PC-9 (cell line): Measurements from ENCODE around the gene BMP2K. TPM values are rescaled to one million over a fixed set of nuclear protein-coding genes. Genes with fewer than 3 reads are reported as not detected.

Source experiments
- BruUV-seq: library from RNA; stranded (reverse); fragments of 400-500 nt; replicated peaks from 2 replicates; lab custom pipeline; 2021; lab: Mats Ljungman, UMichigan
- CTCF ChIA-PET: fragments of 300-600 bp; sonication (Branson Sonifier 250); formaldehyde crosslinking; loops from one replicate; lab custom pipeline; 2022; ENCODE audit warnings: antibody characterized with exemption; lab: Charles Lee
- POLR2A ChIA-PET: fragments of 300-600 bp; sonication (Branson Sonifier 250); formaldehyde crosslinking; loops from one replicate; lab custom pipeline; 2022; ENCODE audit warnings: antibody characterized with exemption; ENCODE audit not compliant: unreplicated experiment; lab: Charles Lee
- DNase-seq, 2 experiments: peaks; one replicate each; pipeline versions ENCODE4 v3.0.0 to v3.0.0-alpha.2; 2015 to 2022; ENCODE audit warnings: mixed read lengths in 1 of 2
- H2AFZ ChIP-seq: fragments of 200-600 bp; sonication (generic); 2 replicates; pipeline ENCODE4 v1.8.1; 2017; ENCODE audit warnings: antibody characterized with exemption
- H3F3A ChIP-seq: fragments of 200-600 bp; sonication (generic); 2 replicates; pipeline ENCODE4 v1.8.1; 2017; ENCODE audit warnings: antibody characterized with exemption, mild to moderate bottlenecking, low read depth; ENCODE audit not compliant: insufficient read depth
- H3K27ac ChIP-seq: fragments of 200-600 bp; sonication (generic); 2 replicates; pipeline ENCODE4 v1.6.1; 2016; ENCODE audit warnings: mixed run types
- H3K27me3 ChIP-seq: fragments of 200-600 bp; sonication (generic); 2 replicates; pipeline ENCODE4 v1.6.1; 2016; ENCODE audit warnings: low read depth, mixed run types; ENCODE audit not compliant: insufficient read depth
- H3K36me3 ChIP-seq: fragments of 200-600 bp; sonication (generic); 2 replicates; pipeline ENCODE4 v1.6.1; 2016; ENCODE audit warnings: low read depth, mixed run types
- H3K4me1 ChIP-seq: fragments of 200-600 bp; sonication (generic); replicated peaks from 2 replicates; pipeline ENCODE4 v1.6.1; 2016; ENCODE audit warnings: mixed run types; ENCODE audit not compliant: insufficient read depth
- H3K4me2 ChIP-seq: fragments of 200-600 bp; sonication (generic); 2 replicates; pipeline ENCODE4 v1.6.1; 2017; ENCODE audit warnings: mixed run types
- H3K4me3 ChIP-seq: fragments of 200-600 bp; sonication (generic); 2 replicates; pipeline ENCODE4 v1.6.1; 2016; ENCODE audit warnings: mixed run types
- H3K79me2 ChIP-seq: fragments of 200-600 bp; sonication (generic); 2 replicates; pipeline ENCODE4 v1.6.1; 2017; ENCODE audit warnings: low read depth, mixed run types
- H3K9me2 ChIP-seq: fragments of 200-600 bp; sonication (generic); 2 replicates; pipeline ENCODE4 v1.8.1; 2017; ENCODE audit warnings: mild to moderate bottlenecking; ENCODE audit not compliant: insufficient read depth
- H3K9me3 ChIP-seq: fragments of 200-600 bp; sonication (generic); 2 replicates; pipeline ENCODE4 v1.8.1; 2016; ENCODE audit warnings: low read depth; ENCODE audit not compliant: insufficient read depth
- H4K20me1 ChIP-seq: fragments of 200-600 bp; sonication (generic); 2 replicates; pipeline ENCODE4 v1.8.1; 2017; ENCODE audit not compliant: insufficient read depth
- EZH2 ChIP-seq: fragments of 200-600 bp; sonication (generic); IDR thresholded peaks from 2 replicates; pipeline ENCODE4 v1.8.0; 2017; ENCODE audit warnings: antibody characterized with exemption, low read depth
- intact Hi-C: fragments of 100-400 bp; cut with micrococcal nuclease; formaldehyde crosslinking; loops from one replicate; pipeline ENCODE4 v1.10.0; 2022; ENCODE audit not compliant: unreplicated experiment
- total RNA-seq: library from RNA; stranded (reverse); gene quantifications from 2 replicates; pipeline ENCODE4 v1.2.3, GENCODE V29; 2021
- TF ChIP-seq, protein P1 (sequence below): fragments of 200-600 bp; sonication (generic); conservative IDR thresholded peaks from 2 replicates; pipeline ENCODE4 v1.6.1; 2017; ENCODE audit warnings: mixed run types, antibody characterized with exemption, mild to moderate bottlenecking, moderate library complexity

The BMP2K gene
- total RNA-seq, 1 experiment from 2014 or later: 12.2 TPM

DNA sequence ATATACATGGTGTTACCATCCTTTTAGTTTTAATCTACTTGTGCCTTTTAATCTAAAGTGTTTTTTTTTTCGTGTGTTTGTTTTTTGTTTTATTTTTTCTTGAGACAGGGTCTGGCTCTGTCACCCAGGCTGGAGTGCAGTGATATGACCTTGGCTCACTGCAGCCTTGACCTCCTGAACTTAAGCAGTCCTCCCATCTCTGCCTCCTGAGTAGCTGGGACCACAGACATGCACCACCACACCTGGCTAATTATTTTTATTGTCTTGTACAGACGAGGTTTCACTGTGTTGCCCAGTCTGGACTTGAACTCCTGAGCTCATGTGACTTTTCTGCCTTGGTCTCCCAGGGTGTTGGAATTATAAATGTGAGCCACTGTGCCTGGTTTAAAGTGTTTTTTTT, 33.1 kb downstream of the BMP2K start:
- Histone ChIP-seq H3K4me3 (no peak overlapping the region), H3K27me3 (no peaks in the 10 kb centered on the region), H3K9me3 (no peaks in the 10 kb centered on the region), H3K9me2 (no peaks in the 10 kb centered on the region), H3K4me1 (no peaks in the 10 kb centered on the region), H3K79me2 (no peaks in the 10 kb centered on the region), H2AFZ (no peak overlapping the region), H4K20me1 (no peaks in the 10 kb centered on the region), H3K36me3 (no peaks in the 10 kb centered on the region), H3F3A (no peaks in the 10 kb centered on the region), H3K4me2 (no peak overlapping the region), H3K27ac (no peak overlapping the region)
- intact Hi-C loops: no loop called here
- ChIA-PET CTCF (no interaction called here), POLR2A (no interaction called here)
- no peak for DNase-seq
- BruUV-seq: no TSS peak
- no peak for TF ChIP-seq EZH2
- TF ChIP-seq, protein P1, sequence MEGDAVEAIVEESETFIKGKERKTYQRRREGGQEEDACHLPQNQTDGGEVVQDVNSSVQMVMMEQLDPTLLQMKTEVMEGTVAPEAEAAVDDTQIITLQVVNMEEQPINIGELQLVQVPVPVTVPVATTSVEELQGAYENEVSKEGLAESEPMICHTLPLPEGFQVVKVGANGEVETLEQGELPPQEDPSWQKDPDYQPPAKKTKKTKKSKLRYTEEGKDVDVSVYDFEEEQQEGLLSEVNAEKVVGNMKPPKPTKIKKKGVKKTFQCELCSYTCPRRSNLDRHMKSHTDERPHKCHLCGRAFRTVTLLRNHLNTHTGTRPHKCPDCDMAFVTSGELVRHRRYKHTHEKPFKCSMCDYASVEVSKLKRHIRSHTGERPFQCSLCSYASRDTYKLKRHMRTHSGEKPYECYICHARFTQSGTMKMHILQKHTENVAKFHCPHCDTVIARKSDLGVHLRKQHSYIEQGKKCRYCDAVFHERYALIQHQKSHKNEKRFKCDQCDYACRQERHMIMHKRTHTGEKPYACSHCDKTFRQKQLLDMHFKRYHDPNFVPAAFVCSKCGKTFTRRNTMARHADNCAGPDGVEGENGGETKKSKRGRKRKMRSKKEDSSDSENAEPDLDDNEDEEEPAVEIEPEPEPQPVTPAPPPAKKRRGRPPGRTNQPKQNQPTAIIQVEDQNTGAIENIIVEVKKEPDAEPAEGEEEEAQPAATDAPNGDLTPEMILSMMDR: no peak

- H3K79me2 ChIP-seq: no peaks in the 10 kb centered on the region
- H3F3A ChIP-seq: no peaks in the 10 kb centered on the region
- no peaks in the 10 kb centered on the region for H3K27me3 ChIP-seq
- DNase-seq: no peak
- H3K9me3 ChIP-seq: no peaks in the 10 kb centered on the region
- intact Hi-C loops: no loop called here
- no peaks in the 10 kb centered on the region for H3K4me1 ChIP-seq
- H3K36me3 ChIP-seq: no peaks in the 10 kb centered on the region
- BruUV-seq: no TSS peak
- no peaks in the 10 kb centered on the region for H3K9me2 ChIP-seq
- H3K4me3 ChIP-seq: no peak overlapping the region
- H3K27ac ChIP-seq: no peak overlapping the region
- POLR2A ChIA-PET: interaction anchor here (0.7 kb wide), 1 partner anchor 175 kb away, joined by 8 read pairs; no protein-coding TSS in a partner anchor
- no peak overlapping the region for H3K4me2 ChIP-seq
- no peak overlapping the region for H2AFZ ChIP-seq
- CTCF ChIA-PET: no interaction called here
- H4K20me1 ChIP-seq: no peaks in the 10 kb centered on the region
- TF ChIP-seq, protein P1: no peak
- no peak for TF ChIP-seq EZH2
These were observed 34.0 kb downstream of the BMP2K start for GRCh38 chr4:78809928-78810835.

- Histone ChIP-seq H3F3A (no peaks in the 10 kb centered on the region), H3K4me3 (no peak overlapping the region), H3K9me2 (no peaks in the 10 kb centered on the region), H3K4me2 (no peak overlapping the region), H3K27ac (no peak overlapping the region), H3K79me2 (no peaks in the 10 kb centered on the region), H3K4me1 (no peaks in the 10 kb centered on the region), H4K20me1 (no peaks in the 10 kb centered on the region), H3K36me3 (no peaks in the 10 kb centered on the region), H3K9me3 (no peaks in the 10 kb centered on the region), H2AFZ (no peak overlapping the region), H3K27me3 (no peaks in the 10 kb centered on the region)
- BruUV-seq: no TSS peak
- POLR2A ChIA-PET: interaction anchor here (0.7 kb wide), 1 partner anchor 176 kb away, joined by 8 read pairs; no protein-coding TSS in a partner anchor
- TF ChIP-seq EZH2: no peak
- TF ChIP-seq, protein P1: no peak
- CTCF ChIA-PET: no interaction called here
- intact Hi-C loops: no loop called here
- no peak for DNase-seq
These were observed 34.9 kb downstream of the BMP2K start for GRCh38 chr4:78811034-78811433.
